ENCODE results near the gene NUBPL.
A peak's percentile ranks its signal among the peaks of the same experiment; 100 is the strongest.

GRCh38 chr14:31889297-31889696 lies 328.1 kb downstream of the NUBPL start:
- TF ChIP-seq CTCF (IDR thresholded peaks at IDR 0.05), result no peak
- no peak for TF ChIP-seq POLR2A (IDR thresholded peaks at IDR 0.05)
- TF ChIP-seq POLR2AphosphoS5 (IDR thresholded peaks at IDR 0.05), result peak; percentile 14 to 51
- TF ChIP-seq EP300 (IDR thresholded peaks at IDR 0.05), result peak in 2 of 4 donors; percentile 28 to 41
